Stimulated activated CD4-positive, alpha-beta T cell treated with anti-CD3 and anti-CD28 coated beads, Interleukin-4, amount 100 ng/mL, for 1 hour (primary cell): ENCODE measurements around the gene THOP1.

Source experiments
- DNase-seq: peaks from one replicate; pipeline ENCODE4 v3.0.0-alpha.2; 2020

The THOP1 gene

GRCh38 chr19:2820112-2820702, 34.9 kb downstream of the THOP1 start:
- peak; percentile 11 for DNase-seq

GRCh38 chr19:2822846-2823245, 37.5 kb downstream of the THOP1 start:
- DNase-seq, result no peak

- no peak for DNase-seq
Observed at GRCh38 chr19:2823646-2824045, 38.3 kb downstream of the THOP1 start.

GRCh38 chr19:2824129-2824528, 38.8 kb downstream of the THOP1 start:
- no peak for DNase-seq

- no peak for DNase-seq
Observed at GRCh38 chr19:2827022-2827421, 41.7 kb downstream of the THOP1 start.

- DNase-seq, result no peak
Observed at GRCh38 chr19:2827840-2828489, 42.7 kb downstream of the THOP1 start.

- no peak for DNase-seq
Observed at GRCh38 chr19:2834294-2834871, 49.1 kb downstream of the THOP1 start.

- DNase-seq, result no peak
Observed at GRCh38 chr19:2837430-2837829, 52.1 kb downstream of the THOP1 start.

- DNase-seq, result peak; percentile 97
Observed at GRCh38 chr19:2840794-2841791, 55.8 kb downstream of the THOP1 start, which contains the start of gene ZNF555. TSS of gene ZNF555 (plus strand) at chr19:2841475. CDS start at chr19:2841573, 98 bp downstream.

- DNase-seq, result peak; percentile 20
Observed at GRCh38 chr19:2841855-2842574, 56.7 kb downstream of the THOP1 start.

- DNase-seq, result no peak
Observed at GRCh38 chr19:2845107-2845506, 59.8 kb downstream of the THOP1 start.

- DNase-seq, result no peak
Observed at GRCh38 chr19:2846180-2846894, 61.0 kb downstream of the THOP1 start.

GRCh38 chr19:2847507-2847906, 62.2 kb downstream of the THOP1 start:
- no peak for DNase-seq

GRCh38 chr19:2848616-2849015, 63.3 kb downstream of the THOP1 start:
- DNase-seq, result no peak

GRCh38 chr19:2850256-2850925, 65.1 kb downstream of the THOP1 start:
- no peak for DNase-seq

- no peak for DNase-seq
Observed at GRCh38 chr19:2852598-2852997, 67.3 kb downstream of the THOP1 start.

- DNase-seq, result no peak
Observed at GRCh38 chr19:2853015-2853606, 67.8 kb downstream of the THOP1 start.

GRCh38 chr19:2854849-2855248, 69.5 kb downstream of the THOP1 start:
- DNase-seq, result no peak

GRCh38 chr19:2856457-2857050, 71.3 kb downstream of the THOP1 start:
- DNase-seq, result no peak

GRCh38 chr19:2858864-2859263, 73.6 kb downstream of the THOP1 start:
- DNase-seq, result no peak
